HG02884 (cell line): ENCODE measurements around the gene CALD1.

Experiments used
- ATAC-seq: cut with Tn5 transposase; IDR thresholded peaks from one replicate; pipeline ENCODE4 v1.9.1; 2021; ENCODE audit warnings: mild to moderate bottlenecking, moderate library complexity; ENCODE audit not compliant: unreplicated experiment

The CALD1 gene

DNA sequence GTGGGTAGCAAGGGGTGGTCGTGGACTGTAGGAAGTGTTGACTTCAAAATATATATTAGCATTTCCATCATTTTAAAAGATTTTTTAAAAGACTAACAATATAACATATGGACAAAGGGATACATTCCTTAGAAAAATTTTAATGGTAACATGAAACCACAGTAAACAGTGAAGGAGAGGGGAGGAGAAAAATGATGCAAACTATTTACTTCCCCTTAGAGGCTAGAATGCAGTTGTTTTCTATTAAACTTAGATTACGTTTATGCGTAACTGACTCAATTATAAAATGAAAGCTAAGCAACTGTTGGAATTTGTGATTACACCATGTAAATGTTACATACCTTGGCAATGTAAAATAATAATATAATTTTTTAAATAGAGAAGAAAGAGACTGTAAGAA is 41.3 kb downstream of the CALD1 start:
- no peak for ATAC-seq

DNA sequence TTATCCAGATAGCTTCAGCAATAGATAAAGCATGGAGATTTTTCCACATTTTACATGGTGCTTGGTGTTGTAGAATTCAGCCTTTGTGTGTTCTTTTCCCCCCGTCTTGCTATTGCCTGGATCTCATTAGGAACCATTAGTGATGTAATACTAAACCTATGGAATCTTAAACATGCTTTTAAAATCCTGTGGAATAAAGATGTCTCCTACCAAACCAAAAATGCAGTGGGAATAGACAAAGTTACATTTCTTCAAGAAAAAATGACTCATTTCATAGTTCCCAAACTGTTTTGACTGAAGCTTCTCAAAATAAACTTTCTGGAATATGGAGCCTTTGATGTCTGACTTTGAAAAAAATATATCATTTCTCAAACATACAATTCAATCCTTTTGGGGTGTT is 44.0 kb downstream of the CALD1 start:
- no peak for ATAC-seq

DNA sequence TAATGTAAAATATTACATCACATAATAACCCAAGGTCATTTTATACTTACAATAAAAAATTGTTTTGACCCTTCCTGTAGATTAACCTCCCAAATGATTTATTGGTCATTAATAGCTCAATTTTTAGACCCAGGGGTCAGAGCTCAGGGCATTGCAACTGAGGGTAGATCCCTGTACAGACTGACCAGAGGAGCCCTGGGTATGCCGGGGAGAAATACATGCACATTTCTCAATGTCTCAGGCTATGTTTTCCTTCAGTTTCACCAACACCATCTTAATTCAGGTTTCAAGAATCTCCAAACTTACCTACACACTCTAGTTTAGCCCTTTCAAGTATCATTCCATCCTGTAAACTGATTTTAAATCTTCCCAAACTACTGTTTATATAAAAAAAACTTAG is 46.2 kb downstream of the CALD1 start:
- ATAC-seq, result no peak

DNA sequence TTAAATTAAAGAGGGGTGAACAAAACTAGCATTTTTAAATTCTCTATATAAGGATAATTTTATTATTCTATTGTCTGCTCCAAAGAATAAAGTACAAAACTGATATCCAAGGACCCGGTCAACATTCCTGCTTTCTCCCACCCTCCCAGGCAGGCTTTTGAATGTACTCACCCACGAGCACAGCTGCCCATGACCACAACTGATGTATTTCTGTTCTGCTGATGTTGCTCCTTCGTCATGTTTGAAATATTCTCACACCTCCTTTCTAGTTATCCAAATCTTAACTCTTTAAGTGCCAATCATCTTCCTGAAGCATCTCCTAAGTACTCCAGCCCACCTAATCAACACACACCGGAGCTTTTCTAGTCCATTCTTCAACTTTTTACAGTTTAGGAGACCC is 46.7 kb downstream of the CALD1 start:
- no peak for ATAC-seq

DNA sequence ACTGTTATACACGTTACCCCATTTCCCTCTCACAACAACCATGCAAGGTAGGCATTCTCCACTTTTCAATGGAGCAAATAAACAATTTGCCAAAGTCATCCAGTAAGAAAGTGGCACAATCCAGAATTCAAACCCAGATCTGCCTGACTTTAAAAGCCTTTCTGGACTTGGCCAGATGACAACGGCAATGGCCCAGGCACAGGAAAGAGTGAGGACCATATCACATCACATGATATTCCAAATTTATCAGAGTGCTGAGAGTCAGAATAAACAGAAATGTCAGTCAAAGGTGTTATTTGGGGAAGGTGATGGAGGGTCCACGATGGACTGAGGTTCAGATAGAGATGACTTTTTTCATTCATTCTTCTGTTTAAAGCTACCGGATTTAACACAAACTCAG is 48.0 kb downstream of the CALD1 start:
- ATAC-seq, result no peak

DNA sequence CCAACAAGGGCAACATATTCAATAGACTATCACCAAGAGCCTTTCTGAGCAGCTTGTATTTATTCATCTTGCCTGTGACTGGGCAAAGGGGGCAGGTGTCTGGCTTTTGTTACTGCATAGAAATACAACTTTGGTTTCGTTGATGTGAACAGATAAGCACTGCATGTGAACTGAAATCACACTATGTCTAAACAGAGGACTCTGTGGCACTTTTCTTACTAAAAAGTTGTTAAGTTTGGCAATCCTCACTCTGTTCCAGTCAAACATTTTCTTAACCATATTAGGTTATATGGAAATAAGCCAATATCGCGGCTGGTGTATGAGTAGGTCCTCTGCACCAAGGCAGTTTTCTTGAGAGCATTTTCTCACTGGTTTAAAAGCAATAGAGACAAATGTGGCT is 48.5 kb downstream of the CALD1 start:
- no peak for ATAC-seq

DNA sequence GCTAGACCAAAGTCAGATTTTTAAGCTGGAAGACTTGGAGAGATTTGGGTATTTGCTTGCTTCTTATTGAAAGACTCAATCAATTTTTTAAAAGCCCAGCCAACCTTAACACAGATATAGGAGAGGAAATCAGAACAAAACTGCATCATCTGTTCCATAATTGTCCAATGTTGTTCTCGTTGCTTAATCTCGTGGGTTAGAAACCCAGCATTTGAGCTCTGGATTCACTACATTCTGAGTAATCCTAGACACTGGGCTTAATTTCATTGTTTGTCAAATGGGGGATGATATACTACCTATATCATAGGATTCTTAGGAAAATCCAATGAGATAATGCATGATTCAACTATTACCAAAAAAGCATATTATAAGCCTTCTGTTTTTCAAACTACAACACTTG is 48.9 kb downstream of the CALD1 start:
- ATAC-seq, result no peak

DNA sequence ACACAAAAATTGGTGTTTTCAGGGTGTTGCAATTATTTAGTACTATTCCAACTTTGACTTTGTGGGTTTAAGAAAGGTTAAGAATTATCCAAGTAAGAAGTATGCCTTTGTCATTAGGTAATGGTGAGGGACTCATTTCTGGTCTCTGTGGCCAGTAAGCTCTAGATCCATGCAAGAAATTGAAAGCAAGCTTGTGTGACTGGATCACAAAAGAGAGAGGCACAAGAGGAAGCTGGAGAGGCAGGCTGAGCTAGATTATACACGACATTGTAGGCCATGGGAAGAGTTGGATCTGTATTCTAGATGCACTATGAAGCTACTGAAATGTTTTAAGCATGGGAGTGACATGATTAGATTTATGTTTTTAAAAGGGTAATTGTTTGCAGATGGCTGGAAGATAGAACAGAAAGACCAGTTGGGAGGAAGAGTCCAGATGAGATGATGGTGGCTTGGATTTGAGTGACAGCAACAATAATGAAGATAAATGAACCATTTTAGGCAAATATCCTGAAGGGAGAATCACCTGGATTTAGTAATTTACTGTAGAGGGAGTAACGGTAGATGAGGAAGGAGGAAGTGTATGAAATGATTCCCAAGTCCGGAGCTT is 50.0 kb downstream of the CALD1 start:
- ATAC-seq, result no peak

DNA sequence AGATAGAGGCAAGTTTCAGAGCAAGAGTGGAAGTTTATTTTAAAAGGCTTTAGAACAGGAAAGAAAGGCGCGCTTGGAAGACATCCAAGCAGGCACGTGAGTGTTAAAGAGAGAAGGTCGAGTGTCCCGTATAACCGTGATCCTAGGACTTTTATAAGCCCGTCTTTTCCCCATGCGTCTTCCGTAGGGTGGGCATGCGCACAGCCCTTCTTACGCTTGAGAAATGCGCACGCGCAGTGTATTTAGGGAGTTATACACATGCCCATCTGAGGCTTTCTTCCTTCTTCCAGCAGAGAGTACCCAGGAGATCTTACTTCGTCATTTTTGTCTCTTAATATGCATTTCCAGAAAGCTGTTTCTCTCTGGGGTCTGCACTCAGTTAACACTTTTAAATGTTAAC is 52.4 kb downstream of the CALD1 start:
- no peak for ATAC-seq

DNA sequence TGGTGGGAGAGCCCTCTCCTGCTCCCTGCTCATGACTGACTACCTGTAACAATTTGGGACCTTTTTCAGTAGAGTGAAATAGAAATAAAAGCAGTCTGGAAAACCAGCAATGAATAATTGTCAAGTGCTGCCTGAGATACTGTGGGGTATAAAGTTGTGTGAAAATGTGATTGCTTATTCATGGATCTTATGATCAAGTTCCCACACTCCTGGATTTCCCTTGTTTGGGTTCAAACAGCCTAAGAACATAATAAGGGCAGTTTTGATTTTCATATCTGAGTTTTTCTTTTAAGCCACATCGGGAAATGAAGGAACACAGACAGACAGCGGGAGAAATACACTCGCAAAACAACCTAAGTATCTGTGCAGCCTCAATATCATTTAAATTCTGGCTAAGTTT is 52.9 kb downstream of the CALD1 start:
- ATAC-seq, result no peak

DNA sequence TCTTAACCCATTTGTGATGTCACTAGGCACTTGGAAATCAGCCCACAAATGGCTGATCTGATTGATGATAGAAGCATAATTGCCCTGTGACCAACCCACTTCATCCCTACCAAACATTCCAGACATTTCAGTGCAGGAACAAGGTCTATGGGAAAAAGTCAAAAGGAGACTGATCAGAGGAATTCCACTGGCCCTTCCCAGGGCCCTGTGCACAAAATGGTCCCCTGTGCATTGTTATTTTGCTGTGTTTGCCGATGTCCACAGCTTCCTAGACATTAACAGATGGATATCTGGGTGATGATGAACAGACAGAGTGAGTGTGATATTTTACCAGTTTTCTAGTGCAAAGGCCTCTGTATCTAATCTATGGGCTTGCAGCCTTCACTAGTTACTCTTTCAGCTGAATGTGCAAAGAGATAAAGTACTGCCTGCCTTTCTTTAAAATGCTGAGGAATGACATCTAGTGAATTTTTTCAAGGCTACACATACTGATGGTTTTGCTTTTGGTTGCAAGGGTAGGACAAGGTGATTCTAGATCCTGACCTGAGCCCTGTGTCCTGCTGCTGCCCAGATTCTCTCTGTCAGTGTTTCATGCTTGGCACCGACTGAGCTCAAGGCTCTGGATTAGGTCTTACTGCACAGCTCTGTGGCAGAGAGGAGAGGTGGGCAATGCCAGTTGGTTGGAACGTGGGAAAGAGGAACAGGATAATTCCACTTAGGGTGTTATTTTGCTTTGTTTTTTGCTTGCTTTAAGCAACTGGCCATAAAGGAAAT is 55.4 kb downstream of the CALD1 start:
- ATAC-seq, result no peak

DNA sequence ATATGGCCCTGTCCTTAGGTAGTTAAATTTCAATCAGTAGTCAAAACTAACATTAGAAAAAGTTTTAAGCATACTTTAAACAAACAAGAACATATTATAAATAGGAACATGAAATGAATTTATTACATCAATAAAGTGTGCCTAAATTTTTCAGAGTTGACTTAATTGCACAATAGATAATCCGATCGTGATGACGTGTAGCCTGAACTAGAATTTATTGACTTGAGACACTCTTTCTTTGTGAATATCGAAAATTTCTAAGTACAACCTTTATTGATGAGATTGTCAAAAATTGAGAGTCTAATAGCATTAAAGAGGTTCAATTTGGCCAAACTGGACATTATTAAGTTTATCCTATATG is 56.0 kb downstream of the CALD1 start:
- no peak for ATAC-seq

DNA sequence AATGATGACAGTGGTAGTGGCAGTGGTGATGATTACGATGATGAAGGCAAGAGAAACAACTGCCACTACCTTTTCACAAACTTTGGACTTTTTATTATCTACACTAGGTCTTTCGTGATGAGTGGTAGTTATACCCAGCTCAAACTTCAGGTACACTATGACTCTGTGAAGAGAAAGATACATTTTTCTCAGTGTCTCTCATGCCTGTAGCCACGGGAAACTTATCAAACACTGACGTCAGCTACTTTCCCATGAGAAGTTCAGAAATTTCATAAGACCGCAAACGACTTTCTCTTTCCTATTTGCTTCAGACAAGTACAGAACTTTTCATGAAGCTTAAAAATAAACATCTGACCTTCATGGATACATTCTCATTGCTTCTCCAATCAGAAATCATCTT is 57.0 kb downstream of the CALD1 start:
- no peak for ATAC-seq

DNA sequence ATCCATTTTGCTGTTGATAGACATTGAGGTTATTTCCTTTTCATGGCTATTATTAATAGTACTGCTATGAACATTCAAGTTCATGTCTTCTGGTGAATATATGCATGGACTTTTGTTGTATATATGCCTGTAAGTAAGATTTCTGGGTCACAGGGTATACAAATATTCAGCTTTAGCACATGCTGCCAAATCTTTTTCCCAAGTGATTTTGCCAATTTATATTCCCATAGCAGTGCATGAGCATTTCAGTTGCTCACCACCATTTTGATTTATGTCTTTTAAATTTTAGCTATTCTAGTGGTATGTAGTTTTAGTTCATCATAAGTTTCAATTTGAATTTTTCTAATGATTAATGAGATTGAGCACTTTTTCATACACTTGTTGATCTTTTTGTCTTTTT is 59.9 kb downstream of the CALD1 start:
- no peak for ATAC-seq

DNA sequence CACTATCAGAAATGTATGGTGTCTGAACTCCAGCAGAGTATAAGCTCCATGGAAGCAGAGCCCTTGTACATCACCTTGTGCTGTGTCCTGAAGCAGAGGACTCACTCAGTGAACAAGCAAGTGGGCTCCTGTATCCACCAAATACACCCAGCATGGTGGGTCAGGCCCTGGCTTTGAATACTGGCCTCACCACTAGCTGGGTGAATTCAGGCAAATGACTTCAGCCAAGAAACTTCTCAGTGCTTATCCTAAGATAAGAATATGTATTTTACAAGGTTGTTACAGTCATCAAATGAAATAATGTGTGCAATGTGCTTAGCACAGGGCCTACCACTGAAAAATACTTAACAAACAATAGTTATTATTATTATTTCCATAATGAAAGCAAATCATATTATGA is 62.6 kb downstream of the CALD1 start:
- no peak for ATAC-seq

DNA sequence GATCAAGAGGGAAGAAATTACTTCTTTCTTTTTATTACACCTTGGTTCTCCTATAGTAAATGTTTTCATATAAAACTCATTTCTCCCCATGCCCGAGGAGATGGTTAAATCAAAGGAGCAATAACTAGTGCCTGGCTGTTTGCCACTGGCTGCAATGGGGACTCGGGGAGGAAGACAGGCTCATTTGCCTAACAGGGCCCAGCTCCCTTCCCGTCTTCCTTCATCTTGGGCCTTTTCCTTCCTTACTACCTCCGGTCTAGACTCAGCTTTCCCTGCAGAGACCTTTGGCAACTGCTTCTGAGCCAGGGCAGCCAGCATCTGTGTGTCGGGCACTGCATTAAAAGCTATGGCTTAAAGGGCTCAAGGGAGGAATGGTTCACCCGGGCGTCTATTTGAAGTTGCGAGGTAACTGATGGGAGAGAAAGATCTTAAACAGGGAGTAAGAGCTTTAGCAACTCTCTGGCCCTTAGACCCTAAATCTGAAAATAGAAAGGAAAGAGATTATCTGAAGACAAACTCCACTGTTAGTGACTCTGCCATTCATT is 63.5 kb downstream of the CALD1 start:
- no peak for ATAC-seq

DNA sequence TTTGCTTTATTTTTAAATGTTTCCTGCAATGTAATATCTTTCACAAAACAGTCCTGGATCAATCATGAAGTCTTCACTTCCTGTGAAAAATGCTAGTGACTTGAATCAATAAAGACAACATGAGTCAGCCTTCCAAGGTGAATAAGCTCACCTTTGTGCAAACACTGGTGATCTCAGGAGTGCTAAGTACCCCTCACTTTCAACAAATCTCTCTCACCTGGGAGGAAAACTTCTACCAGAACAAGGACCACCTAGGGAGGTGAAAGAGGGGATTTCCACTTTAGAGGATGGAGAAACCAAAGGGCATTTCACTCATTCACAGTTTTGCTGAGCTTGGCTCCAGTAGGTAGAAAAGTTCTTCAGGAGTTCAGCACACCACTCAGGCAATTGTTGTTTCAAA is 64.8 kb downstream of the CALD1 start:
- ATAC-seq, result no peak

DNA sequence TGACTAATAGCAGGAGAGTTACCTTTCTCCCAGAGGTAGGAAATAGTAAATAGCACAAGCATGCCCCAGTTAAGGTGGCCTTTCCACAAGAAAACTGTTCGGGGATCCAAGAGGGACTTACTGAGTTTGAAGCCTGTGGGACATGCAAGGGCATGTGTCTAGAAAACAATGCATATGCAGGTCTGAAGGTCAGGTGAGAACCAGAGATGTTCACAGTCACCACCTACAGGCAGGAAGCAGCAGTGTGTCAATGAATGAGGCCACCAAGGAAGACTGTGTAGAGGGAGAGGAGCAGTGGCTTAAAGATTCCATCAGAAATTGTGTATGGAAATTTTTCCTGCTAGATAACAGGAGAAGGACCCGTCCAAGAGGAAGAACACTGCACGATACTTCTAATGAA is 66.0 kb downstream of the CALD1 start:
- no peak for ATAC-seq

DNA sequence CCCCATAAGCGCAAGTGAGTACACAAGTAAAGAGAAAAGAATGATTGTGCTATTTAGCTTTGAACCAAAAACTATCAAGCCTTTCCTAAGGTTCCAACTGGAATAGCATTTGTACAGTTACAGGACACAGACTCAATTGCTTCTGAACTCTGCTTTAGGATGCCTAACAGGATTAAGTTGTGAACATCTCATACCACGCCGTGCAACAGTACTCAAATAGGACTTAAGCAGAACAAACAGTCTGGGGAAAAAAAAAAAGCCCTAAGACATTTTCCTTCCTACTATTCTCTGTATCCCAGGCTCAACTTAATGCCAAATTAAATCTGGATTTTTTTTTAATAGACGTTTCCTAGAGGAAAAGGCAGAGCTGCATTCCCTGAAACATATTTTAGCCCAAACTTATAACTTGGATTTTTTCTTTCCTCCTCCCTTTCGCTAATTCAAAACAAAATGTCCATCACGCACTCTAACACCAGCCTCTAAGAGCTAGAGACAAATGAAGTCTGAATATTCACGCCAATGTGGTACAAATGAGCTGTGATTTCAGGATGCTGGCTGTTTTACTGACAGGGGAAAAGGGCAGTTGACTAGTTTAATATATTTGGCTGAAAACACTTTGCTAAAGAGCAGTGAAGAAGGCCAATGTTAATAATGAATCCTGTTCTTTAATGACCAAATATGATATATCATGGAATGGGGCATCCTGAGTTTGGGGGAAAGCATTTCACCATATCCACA is 68.6 kb downstream of the CALD1 start:
- no peak for ATAC-seq

DNA sequence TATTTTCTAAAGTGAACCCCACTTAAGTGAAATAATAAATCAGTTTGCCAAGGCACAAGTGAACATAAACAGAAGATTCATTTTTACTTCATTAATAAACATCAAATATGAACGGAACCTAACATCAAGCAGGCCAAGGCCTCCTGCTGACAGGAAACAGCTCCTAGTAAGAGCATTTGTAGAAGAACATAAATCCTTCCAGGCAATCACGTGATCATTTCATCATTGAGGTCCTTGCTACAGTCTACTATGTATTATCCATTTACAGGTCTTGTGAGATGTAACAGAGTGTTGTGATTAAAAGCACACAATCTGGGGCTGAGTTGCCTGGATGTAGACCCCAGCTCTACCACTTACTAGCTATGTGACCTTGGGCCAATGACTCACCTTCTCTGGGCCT is 70.6 kb downstream of the CALD1 start:
- ATAC-seq, result no peak

DNA sequence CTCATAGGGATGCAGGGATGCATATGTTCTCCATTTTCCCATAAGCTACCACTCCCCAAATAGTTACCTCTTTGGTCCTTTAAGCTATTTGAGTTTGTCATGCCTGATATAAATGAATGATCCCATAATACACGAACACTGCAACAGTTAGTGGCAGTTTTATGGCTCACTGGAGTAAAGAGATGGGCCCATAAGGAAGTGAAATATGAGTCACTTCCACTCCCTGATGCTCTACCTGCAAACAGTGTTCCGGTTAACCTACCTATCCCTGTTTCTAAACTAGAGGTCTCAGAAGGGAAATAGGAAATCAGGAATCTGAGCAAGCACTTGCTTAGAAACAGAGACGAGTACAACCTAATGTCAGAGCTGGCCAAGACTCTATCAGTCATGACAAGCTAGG is 71.7 kb downstream of the CALD1 start:
- no peak for ATAC-seq

DNA sequence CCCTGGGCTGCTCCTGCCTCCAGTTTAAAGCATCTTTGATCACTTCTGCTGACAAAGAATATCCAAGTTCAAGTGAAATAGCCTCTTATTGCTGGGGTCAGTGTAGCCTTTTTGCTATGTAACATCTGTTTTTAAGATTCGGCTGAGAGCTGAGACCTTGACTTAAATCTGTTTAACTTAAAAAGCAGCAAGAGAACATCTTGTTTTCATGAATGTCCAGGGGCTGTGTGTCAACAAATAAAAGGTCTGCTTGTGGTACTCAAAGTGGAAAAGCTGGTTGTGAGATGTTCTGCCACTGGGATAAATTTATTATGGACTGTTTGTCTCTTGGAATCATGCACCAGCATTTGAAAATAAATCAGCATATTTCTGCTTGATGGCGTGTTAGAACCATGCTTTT is 73.2 kb downstream of the CALD1 start:
- no peak for ATAC-seq
